NOMO-1 treated with DMSO at 0.1 percent for 48 hours (cell line): ENCODE measurements around the gene PSMA6.
"Not testable (repeated sequence)": the region's sequence is repeated elsewhere in the genome, so short reads cannot be mapped to it uniquely, and the experiment has no call there.

Experiments used
- DNase-seq: peaks from one replicate; lab custom pipeline; 2025; ENCODE audit not compliant: unreplicated experiment; lab: John Stamatoyannopoulos, UW

PSMA6 gene

GRCh38 chr14:35292051-35292769 lies at the start of gene PSMA6:
TSS of gene PSMA6 (plus strand) at chr14:35292382. CDS start at chr14:35292477, 95 bp downstream.
- peak; percentile 97 for DNase-seq

- no peak for DNase-seq
These were observed 49.4 kb upstream of the PSMA6 start for GRCh38 chr14:35242599-35243311.

GRCh38 chr14:35243956-35244355 lies 48.2 kb upstream of the PSMA6 start:
- DNase-seq: no peak

GRCh38 chr14:35244542-35244941 lies 47.6 kb upstream of the PSMA6 start:
- no peak for DNase-seq

GRCh38 chr14:35245051-35245450 lies 47.1 kb upstream of the PSMA6 start:
- no peak for DNase-seq

DNA sequence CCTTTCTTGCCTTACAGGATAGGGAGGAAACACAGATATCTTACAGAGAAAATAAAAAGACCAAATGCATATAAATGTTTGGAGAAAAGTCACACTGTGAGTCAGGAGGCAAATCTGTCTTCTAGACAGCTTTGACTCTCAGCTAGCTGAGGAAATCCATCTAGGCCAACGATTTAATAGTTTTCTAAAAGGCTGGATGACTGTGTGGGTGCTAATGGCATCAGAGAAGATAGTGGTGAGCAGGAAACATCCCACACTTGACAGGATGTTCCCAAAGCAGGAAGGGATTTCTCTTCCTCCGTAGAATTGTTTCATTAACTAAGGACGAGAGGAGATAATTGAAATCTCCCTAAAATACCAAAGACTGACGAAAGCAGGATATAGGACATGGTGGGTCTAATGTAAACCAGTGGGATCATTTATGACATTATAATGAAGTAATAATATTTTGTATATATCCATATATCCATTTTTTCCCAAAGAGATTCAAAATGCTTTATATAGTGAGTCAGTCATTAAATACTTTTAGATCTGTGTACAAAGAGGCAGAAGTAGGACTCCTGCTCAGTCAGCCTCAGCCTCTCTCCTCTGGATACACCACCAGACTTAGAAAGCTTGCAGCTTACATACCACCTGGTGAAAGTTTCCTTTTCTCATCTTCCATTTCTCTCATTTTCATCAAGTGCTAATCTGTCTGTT lies 44.3 kb upstream of the PSMA6 start:
- no peak for DNase-seq

GRCh38 chr14:35248476-35248788 lies 43.8 kb upstream of the PSMA6 start:
- no peak for DNase-seq

DNA sequence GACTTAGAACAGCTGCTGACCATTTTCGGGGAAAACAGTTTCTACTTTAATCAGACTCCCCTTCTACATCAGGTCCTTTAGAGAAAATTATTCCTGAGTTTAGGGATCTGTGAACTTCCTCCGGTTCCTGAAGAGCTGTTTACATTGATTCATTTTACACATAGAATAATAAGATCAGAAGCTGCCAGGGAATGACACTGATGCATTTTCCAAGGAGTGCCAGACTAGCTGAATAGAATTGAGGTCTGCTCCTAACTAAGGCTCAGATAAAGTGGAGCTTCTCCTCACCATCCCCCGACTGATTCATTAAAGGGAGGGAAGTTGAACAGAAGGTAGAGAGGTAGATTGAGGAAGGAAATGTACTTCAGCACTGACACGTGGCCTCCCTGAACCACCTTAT lies 41.9 kb upstream of the PSMA6 start:
- DNase-seq: no peak

- DNase-seq: no peak
These were observed 39.7 kb upstream of the PSMA6 start for GRCh38 chr14:35252451-35252868.

- DNase-seq: not testable (repeated sequence)
These were observed 39.1 kb upstream of the PSMA6 start for GRCh38 chr14:35253056-35253455.

DNA sequence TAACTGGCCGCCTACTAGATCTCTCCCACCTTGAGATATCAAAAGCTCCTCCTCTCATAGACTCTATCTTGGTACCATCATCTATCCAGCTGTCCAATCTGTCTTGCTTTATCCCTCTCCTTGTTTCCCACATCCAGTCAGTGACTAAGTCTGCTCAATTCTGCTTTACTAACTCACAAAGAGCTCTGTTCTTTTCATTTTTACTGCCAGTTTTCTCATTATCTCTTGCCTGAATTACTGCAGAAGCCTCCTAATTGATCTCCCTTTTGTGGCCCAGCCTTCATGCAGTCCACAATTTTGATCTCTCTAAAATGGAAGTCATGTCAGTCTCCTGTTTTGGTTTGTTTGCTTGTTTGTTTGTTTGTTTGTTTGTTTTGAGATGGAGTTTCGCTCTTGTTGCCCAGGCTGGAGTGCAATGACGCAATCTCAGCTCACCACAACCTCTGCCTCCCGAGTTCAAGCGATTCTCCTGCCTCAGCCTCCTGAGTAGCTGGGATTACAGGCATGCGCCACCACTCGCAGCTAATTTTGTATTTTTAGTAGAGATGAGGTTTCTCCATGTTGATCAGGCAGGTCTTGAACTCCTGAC lies 38.1 kb upstream of the PSMA6 start:
- not testable (repeated sequence) for DNase-seq

DNA sequence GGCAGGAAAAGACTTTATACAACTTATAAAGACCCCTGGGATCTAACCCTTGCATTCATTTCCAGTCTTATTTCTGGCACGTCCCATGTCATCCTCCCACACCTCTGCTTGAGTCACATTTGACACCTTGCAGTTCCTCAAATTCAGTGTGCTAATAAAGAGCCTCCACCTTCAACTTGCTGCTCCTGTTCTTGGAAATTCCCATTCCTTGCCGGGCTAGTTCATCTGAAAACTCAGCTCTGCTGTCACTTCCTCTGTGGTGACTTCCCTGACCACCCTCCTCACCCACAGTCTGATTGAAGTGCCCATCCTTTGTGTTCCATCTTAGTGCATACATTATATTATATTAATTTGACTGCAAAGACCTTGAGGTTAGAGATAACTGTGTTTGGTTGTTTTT lies 37.4 kb upstream of the PSMA6 start:
- DNase-seq: no peak

DNA sequence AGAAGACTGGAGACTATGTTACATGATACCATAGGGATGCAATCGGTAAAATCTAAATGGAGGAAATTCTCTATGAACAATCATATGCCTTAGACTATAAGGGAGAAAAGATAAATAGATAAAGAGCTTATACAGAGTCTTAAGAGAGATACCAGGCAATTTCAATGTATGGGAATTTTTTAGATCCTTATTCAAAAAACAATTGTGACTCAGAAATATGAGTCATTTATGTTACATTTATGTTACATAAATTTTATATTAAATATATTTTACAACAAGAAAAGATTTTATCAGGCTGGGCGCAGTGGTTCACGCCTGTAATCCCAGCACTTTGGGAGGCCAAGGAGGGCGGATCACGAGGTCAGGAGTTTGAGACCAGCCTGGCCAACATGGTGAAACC lies 36.5 kb upstream of the PSMA6 start:
- no peak for DNase-seq

- DNase-seq: no peak
These were observed 34.4 kb upstream of the PSMA6 start for GRCh38 chr14:35257809-35258208.

DNA sequence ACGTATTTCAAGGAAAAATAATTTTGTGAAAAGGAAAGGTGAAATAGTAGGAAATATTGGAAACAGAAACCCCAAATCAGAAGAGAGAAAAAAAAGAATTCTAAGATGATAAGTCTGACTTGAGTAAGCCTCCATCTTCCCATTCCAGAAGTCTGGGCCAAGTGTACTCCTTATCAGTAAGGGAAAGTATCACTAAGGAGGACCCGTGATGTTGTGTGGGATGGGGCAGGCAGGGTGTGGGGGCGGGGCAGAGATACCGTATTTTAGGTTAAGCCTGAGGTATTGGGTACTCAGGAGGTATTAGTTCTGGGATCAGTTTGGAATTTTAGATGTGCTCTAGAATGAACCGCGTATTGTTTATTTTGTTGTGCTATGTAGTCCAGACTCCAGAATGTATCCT lies 33.8 kb upstream of the PSMA6 start:
- DNase-seq: no peak

- peak; percentile 23 for DNase-seq
These were observed 30.4 kb upstream of the PSMA6 start for GRCh38 chr14:35261774-35262173.

GRCh38 chr14:35262436-35262835 lies 29.7 kb upstream of the PSMA6 start:
- DNase-seq: no peak

GRCh38 chr14:35268946-35269345 lies 23.2 kb upstream of the PSMA6 start:
- DNase-seq: no peak

GRCh38 chr14:35274805-35275204 lies 17.4 kb upstream of the PSMA6 start:
- DNase-seq: no peak

- DNase-seq: no peak
These were observed 15.0 kb upstream of the PSMA6 start for GRCh38 chr14:35277179-35277578.

DNA sequence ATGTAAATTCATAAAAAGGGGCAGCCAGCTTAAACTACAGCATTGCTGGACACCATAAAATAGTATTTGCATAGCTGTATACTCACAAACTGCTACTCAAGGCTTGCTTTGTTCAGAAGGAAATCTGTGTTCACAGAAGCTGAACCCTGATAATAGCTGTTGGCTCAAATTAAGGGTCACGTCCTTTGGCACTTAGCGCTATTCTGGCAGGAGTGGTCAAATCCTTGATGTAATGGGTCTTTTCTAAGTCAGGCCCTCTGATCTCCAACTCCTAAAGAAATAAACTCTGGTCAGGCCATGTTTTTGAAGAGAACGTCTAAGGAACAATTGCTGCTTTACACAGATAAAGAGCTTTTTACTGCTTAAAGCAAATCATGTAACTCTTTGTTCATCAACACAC lies 12.8 kb upstream of the PSMA6 start:
- DNase-seq: no peak

- no peak for DNase-seq
These were observed 10.8 kb upstream of the PSMA6 start for GRCh38 chr14:35281341-35281740.
